DND-41 (cell line): ENCODE data around the gene PHF14.

ENCODE experiments used
- CTCF ChIP-seq: IDR thresholded peaks from 2 replicates; pipeline ENCODE4 v1.5.1; 2012; ENCODE audit warnings: borderline replicate concordance, low read length, moderate library complexity, mild to moderate bottlenecking; ENCODE audit not compliant: poor library complexity, severe bottlenecking; ENCODE audit errors: extremely low read depth
- EZH2 ChIP-seq: IDR thresholded peaks from 3 replicates; pipeline ENCODE4 v1.6.1; 2012; ENCODE audit warnings: borderline replicate concordance, low read depth, mild to moderate bottlenecking, moderate library complexity, low read length, inconsistent platforms; ENCODE audit not compliant: severe bottlenecking

GRCh38 chr7:11207565-11207964 is 233.9 kb downstream of the PHF14 start:
- TF ChIP-seq CTCF = no peak
- TF ChIP-seq EZH2 = no peak
